CD4-positive, alpha-beta T cell treated with Interleukin-4 for 1 hour (primary cell): Measurements from ENCODE around the gene SPTBN5.
A peak's percentile ranks its signal among the peaks of the same experiment; 100 is the strongest.

Experiments used
- DNase-seq, 2 donors: peaks; one replicate each; pipeline ENCODE4 v3.0.0-alpha.2; 2020 to 2022

Gene SPTBN5

GRCh38 chr15:41926185-41927056 lies 32.6 kb upstream of the SPTBN5 start:
- DNase-seq, result peak in 1 of 2 donors; percentile 11

- DNase-seq, result no peak
These were observed 31.3 kb upstream of the SPTBN5 start for GRCh38 chr15:41925086-41925608.

DNA sequence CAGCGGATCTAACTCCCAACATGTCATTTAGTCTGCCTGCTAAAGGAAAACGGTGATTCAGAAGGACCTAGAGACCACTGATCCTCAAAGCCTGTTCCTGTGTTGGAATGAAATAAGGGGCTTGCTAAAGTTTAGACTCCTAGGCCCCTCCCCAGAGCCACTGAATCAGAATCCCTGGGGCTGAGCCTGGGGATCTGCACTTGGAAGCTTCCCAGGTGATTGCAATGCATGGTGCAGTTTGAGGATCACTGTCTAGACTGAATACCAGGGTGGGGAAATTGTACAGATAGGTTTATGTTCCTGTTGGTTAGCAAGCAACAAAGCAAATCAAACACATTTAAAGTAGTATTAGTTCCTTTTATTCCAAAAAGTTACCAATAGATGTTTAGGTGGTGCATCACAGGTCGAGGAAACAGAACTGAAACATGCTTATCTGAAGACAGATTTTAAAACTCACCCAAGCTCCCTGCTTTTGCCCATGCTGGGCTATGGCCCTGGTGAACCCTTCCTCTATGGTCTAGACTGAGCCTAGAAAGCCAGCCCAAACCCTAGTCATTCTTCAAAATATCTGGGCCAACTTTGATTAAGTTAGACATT lies 29.6 kb upstream of the SPTBN5 start:
- no peak for DNase-seq

GRCh38 chr15:41922353-41922752 lies 28.5 kb upstream of the SPTBN5 start:
- DNase-seq, result no peak

DNA sequence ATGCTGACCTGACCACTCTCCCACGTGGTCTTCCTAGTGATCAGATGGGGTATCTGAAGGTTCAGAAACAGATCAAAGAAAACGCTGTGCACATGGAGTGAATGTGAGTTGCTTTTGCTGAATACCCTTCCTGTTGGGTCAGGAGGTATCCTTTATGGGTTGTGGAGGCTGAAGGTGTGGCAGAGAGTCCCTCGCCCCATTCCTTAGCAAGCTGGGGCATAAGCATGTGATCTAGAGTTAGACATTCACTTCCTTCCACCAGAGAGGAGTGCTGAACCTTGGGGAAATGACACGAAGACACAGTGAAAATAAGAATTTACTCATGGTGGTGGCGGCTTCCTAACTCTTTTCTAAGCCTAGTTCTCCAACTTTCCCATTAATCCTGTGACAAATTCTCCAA lies 27.8 kb upstream of the SPTBN5 start:
- no peak for DNase-seq

DNA sequence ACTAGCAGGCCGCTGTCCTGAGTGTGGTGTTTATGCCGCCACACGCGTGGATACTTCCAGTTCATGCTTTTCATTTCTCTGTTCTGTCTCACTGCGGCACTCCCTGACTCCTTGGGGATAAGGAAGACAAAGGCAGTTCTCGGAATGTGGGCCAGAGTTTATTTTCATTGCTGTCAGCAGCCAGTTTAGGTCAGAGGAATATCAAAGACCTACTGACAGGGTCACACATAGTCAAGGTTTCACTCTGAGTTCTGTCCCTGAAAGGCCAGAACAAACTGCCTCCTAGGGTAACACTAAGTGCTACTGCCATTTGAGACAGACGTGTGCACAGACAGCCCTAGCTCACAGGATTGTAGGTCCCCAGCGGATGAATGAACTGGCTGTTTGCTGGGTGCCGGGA lies 27.3 kb upstream of the SPTBN5 start:
- no peak for DNase-seq

GRCh38 chr15:41919954-41920538 lies 26.2 kb upstream of the SPTBN5 start:
- DNase-seq, result no peak

- DNase-seq, result no peak
These were observed 25.5 kb upstream of the SPTBN5 start for GRCh38 chr15:41919201-41919820.

GRCh38 chr15:41918506-41919126 lies 24.8 kb upstream of the SPTBN5 start:
- no peak for DNase-seq

DNA sequence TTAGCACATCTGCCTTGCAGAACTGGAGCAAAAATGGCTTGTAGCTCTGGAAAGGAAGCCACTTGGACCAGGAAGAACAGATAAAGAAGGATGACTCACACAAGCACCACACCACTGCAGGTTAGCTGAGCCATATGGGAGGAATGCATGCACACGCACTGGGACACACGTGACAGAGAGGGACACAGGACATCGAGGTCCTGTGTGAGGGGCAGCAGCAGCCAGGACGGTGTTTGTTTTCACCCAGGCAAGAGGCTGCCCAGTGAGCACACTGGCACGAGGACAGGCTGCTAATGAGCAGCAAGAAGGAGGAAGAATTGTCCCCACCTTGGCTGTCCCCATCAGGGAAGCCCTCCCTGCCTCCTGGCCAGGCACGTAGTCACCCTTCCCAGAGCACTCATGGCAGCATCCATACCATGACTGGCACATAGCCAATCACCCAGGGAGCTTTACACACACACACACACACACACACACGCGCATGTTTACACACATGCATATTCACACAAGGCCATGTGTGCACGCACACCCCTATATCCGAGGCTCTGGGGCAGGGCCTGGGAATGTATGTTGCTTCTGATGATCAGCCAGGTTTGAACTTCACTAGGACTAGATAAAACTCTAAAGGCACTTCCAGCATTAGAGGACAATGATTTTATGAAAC lies 24.0 kb upstream of the SPTBN5 start:
- DNase-seq, result no peak

DNA sequence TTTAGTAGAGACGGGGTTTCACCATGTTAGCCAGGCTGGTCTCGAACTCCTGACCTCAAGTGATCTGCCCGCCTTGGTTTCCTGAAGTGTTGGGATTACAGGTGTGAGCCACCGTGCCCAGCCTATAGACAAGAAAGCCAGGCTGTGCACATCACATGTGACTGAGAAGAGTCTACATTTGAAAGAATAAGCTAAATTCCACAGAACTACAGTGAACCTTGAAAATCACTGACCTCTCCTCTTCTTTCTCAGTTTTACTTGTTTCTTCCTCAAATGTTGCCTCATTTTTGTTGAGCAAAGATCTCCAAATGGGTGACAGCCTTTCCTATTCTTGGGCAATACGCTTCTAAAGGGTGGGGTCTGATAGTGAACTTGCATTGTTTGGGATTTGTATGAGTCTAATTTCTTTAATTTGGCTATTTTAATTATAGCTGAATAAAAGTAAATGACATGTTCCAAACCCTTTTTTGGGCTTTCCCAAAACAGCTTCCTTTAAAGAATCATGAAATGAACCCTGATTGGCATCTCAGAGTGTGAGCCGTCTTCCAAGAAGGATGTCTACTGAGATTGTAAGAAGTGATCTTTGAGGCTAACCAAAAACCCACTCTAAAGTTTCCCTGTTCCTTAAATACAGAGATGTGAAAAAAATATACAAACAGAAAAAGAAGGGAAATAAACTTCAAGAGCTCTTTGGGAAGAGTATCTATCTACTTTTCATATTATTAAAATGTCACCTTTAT lies 21.6 kb upstream of the SPTBN5 start:
- DNase-seq, result no peak

DNA sequence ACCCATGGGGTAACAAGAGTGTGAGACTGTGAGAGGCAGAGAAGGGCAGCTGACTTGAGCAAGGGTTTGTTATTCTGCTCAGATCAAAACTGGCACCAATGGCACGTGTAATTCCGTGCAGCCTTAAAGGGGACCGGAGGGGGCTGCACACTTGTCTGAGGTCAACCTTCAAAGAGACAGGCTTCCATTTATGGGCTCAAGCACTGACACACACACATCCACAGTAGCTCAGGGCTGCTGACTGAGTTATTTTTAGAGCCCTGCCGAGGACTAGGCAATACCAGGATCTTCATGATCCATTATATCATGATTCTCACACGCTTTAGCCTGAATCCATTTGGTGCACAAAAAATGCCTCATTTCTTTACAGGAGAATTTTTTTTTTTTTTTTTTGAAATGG lies 20.6 kb upstream of the SPTBN5 start:
- DNase-seq, result no peak

- DNase-seq, result no peak
These were observed 19.4 kb upstream of the SPTBN5 start for GRCh38 chr15:41913256-41913655.

DNA sequence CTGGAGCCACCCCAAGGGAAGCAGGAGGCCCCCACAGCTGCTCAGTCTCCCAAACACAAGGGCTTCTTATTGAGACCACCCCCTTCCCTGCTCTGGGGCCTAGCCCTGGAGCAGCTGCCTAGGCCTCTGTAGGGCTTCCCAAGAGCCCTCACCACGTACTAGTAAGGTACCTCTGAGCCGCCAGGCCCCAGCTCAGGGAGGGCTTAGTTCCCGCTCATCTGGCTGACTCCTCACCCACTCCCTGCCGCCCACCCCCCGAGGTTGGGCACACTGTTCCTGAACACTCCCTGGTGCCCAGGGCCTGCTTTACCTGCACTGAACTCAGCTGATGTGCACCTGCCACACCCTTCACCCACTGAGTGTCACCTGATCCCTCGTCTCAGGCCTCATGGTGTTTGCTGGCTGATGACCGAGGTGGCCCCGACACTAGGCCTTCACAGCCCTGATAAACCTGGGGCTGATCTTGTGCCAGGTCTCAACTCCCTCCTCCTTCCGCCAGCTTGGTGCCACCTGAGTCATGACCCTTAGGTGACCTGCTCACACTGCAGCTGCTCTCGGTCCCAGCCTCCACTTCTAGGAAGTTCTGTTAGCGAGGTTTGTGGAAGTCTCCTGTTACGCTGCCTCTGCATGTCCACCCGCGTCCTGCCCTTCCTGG lies 18.0 kb upstream of the SPTBN5 start:
- DNase-seq, result no peak

DNA sequence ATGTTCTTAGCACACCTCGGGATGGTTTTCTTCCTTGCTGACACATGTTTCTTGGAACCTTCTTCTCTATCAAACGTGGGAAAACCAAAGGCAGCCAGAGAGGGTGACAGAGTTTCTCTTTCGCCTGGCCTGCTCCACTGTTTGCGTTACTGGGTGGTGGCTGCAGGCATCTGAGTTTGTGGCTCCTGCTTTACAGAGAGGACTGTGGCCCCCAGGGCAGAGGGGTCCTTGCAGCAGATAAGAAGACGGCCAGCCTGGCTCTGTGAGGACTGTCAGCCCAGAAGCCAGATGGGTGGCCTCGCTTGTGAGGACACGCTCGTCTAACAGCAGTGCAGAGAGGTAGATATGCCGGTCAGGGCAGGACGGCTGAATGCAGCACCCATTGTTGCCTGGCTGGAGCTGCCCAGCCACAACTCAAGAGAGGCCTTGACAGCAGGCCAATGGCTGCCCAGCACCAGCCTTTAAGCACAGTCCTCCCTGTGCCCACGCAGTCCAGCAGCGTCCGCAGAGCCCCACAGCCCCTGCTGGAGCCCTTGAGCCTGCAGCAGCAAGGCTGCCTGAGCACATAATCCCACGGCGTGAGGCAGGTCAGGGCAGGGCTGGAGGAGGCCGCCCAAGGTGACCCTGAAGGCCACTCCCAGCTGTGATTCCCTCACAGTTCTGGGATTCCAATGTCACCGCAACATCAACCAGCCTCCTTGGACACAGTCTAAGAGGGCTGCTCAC lies 15.0 kb upstream of the SPTBN5 start:
- no peak for DNase-seq

DNA sequence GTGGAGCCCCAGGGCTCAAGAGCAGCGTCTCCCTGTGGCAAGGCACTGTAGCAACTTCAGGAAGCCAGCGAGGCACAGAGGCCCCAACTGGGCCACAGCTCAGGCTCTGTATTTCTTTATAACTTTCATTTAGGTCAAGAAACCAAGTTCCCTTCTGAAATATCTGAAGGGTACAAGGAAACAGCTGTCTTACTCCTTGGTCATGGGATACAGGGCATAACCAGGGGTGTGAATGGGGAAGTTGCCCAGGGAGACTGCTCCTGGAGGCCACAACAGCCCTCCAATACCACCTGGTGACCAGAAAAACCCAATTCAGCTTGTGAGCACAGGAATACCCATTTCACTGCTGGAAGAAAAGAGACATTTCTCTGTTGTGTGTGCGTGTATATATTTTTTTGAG lies 13.3 kb upstream of the SPTBN5 start:
- no peak for DNase-seq

GRCh38 chr15:41906608-41907007 lies 12.8 kb upstream of the SPTBN5 start:
- DNase-seq, result no peak

DNA sequence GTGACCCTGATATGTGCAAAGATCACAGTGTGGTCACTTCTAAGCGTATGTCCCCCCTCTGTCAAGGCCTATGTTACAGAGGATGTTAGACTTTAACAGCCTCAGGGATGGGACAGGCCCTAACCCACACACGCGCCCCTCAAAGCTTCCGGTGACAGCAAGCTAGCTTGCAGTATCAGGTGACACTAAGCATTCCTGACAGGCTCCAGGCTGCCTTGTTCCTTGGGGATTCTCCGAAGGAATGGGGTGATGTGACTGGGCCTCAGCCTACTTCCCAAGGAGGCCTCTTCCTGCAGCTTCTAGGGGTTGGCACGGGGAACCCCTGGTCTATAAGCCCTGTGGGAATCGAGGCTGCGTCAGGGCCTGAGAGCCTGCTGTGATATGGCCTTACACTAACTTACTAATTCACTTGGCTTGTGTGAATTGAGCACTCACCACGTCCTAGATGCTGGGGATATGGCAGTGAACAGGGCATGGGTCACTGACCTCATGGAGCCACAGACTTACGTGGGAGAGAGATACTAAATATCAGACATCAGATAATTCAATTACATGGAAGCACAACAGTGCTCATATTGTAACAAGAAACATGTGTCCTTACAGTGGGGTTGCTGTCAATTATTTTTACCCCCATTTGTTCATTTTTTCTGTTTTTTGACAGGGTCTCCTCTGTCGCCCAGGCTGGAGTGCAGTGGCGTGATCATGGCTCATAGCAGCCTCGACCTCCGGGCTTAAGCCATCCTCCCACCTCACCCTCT lies 11.4 kb upstream of the SPTBN5 start:
- no peak for DNase-seq

DNA sequence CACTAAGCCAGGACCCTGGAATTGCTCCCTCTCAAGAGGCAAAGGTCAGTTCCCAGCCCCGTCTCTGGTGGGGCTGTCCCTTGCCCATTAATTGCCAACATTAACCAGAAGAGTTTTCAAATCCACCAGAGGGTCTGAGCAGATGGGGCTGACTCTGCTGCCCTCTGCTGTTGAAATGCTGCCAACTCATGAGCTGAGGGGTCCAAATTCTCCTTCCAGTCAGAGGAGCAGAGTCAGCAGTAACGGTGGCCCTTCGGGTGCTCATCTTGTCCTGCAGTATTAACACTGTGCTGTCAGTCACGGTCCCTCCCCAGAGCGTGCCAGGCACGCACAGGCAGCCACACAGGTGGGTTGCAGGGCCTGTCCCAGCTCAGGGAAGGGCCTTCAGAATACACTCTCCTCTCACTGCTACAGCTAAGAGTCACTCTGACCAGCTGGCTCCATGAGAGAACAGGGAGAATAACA lies 10.7 kb upstream of the SPTBN5 start:
- DNase-seq, result peak; percentile 77 to 79

DNA sequence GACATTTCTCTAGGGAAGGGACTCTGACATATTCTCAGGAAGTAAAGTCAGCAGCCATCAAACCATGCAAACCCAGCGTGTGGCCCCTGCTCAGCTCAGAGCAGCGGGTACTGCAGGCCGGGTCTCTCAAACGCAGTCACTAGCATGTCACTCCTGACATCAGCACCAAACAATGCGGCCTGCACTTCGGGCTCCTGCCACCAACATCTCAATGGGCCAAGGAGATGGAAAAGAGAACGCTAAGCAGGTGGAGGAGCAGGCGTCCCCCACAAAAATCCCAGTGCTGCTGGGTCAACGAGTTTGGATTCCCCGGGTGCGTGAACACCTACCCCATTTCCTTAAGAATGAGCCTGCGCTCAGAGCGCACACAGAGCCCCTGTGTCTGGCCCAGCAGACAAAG lies 9.9 kb upstream of the SPTBN5 start:
- DNase-seq, result no peak
